Measurements from ENCODE around the gene MRPS35.

The MRPS35 gene

DNA sequence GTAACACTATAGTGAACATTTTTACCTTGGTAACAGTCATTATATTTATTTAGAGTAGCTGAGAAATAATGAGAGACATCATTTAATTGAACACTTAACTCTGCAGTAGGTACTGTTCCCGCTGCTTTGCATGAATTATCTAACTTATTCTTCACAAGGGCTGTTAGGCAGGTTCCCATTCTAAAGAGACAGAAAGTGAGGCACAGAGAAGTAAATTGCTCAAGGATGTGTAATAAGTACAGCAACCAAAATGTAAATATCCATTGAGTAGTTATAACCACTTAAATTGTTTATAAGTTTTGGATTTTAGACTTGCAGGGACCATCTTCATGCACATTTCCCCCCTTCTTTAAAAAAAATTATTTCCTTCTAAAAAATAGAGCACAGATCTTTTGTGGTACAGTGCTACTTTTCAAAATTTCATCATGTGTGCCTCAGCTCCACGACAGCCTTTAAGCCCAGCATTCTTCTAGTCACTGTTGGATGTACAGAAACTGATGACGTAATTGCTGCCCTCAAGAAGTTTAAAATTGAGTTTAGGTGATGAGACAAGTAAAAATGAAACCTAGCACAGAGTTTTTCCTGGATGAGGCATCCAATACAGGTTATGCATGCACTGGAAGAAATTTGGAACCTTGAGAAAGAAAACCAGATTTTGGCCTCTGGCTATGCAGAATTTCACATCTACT lies 75.4 kb downstream of the MRPS35 start:
- DNase-seq (ENCODE audit: low read depth in 1 of 2, low spot score in 1 of 2), result no peak
- in situ Hi-C loops (cut with HindIII; ENCODE audit: low pct_unique_long_range_greater_than_20kb, low sequenced_read_pairs), result no loop called here
- no peak for TF ChIP-seq JUND (IDR thresholded peaks at IDR 0.05; ENCODE audit: low read depth)

DNA sequence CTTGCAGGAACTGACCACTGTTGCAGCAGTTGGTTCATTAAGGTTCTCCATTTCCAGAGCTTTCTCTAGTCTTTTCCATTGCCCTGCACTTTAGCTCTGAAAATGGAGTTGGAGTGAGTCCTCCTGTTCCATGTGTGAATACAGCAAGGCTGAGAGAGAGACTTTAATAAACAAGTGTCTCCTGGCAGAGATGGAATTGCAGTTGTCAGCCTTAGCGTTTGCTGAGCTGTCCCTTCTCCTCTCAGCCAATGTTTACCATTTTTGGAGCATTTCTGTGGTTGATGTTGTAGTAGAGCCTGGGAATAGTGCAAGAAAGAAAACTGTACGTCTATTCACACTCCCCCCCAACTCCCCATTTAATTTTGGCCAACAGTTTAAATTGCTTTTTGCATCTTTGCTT lies 76.9 kb downstream of the MRPS35 start:
- in situ Hi-C loops (cut with HindIII; ENCODE audit: low pct_unique_long_range_greater_than_20kb, low sequenced_read_pairs), result no loop called here
- no peak for TF ChIP-seq JUND (IDR thresholded peaks at IDR 0.05; ENCODE audit: low read depth)
- DNase-seq (ENCODE audit: low read depth in 1 of 2, low spot score in 1 of 2), result no peak

DNA sequence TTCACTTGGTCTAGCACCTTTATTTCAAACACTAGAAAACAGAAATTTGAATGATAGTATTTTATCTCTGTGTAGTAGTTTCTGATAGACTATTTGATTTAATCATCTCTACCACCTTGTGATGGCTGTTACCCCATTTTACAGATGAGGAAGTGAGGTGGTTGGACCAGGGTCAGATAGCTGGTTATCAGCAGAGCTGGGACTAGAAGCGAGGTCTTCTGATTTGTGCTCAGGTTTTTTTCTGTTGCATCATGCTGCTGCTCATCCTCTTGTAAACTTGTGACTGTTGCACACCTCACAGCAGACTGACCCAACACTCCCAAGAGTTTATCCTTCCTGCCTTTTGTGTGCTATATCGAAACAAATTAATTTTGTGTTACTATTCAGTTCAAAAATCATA lies 79.5 kb downstream of the MRPS35 start:
- no peak for TF ChIP-seq JUND (IDR thresholded peaks at IDR 0.05; ENCODE audit: low read depth)
- DNase-seq (ENCODE audit: low read depth in 1 of 2, low spot score in 1 of 2), result no peak
- in situ Hi-C loops (cut with HindIII; ENCODE audit: low pct_unique_long_range_greater_than_20kb, low sequenced_read_pairs), result no loop called here

DNA sequence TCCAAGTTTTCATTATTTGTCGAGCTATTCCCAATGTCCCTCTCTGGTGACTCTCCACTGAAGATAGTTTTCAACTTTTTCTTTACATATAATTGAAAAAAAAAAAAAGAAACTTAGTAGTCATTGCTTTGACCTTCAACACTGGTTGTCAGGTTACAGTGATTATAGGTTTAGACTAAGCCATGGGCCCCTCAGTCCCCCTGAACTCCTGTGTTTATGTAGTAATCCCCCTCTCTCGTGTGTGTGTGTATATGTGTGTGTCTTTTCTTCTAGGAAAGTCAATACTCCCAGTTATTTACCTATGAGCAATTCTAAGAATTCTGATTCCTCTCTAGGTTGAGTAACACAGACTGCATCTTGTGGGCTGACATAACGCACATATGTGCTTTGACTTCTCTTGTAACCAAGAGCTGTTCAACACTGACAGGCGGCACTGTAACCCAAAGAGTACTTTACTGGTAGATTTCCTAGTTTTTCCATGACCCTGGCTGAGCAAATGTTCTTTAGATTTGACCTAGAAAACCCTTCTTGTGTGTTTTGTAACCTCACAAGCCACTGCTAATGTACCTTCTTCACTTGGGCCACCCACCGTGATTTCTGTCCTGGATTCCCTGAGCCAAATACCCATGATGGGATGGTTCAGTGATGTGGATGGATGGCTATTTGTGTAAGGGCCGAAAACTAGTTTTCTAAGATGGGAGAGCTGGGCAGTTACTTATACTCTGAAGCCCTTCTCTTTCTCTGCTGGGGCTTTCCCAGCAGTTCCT lies 84.4 kb downstream of the MRPS35 start:
- DNase-seq (ENCODE audit: low read depth in 1 of 2, low spot score in 1 of 2), result no peak
- no peak for TF ChIP-seq JUND (IDR thresholded peaks at IDR 0.05; ENCODE audit: low read depth)
- in situ Hi-C loops (cut with HindIII; ENCODE audit: low pct_unique_long_range_greater_than_20kb, low sequenced_read_pairs), result no loop called here

DNA sequence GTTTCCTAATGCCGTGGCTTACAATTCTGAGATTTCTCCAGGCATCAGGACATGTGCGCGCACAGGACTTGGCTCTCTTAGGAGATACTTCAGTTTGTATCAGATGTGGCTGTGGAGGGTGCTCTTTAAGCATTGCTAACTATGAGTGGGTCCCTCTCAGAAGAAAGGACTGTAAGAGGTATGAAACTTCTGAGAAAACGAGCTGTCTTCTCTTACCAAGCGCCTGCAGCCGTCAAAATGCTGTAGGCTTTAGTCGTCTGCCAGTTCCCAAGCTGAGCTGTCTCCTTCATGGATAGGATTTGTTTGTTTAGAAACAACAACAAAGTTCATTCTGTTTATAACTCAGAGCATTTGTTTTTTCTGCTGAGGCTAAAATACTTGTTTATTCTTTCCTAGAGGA lies 85.5 kb downstream of the MRPS35 start:
- no peak for TF ChIP-seq JUND (IDR thresholded peaks at IDR 0.05; ENCODE audit: low read depth)
- in situ Hi-C loops (cut with HindIII; ENCODE audit: low pct_unique_long_range_greater_than_20kb, low sequenced_read_pairs), result no loop called here
- no peak for DNase-seq (ENCODE audit: low read depth in 1 of 2, low spot score in 1 of 2)

DNA sequence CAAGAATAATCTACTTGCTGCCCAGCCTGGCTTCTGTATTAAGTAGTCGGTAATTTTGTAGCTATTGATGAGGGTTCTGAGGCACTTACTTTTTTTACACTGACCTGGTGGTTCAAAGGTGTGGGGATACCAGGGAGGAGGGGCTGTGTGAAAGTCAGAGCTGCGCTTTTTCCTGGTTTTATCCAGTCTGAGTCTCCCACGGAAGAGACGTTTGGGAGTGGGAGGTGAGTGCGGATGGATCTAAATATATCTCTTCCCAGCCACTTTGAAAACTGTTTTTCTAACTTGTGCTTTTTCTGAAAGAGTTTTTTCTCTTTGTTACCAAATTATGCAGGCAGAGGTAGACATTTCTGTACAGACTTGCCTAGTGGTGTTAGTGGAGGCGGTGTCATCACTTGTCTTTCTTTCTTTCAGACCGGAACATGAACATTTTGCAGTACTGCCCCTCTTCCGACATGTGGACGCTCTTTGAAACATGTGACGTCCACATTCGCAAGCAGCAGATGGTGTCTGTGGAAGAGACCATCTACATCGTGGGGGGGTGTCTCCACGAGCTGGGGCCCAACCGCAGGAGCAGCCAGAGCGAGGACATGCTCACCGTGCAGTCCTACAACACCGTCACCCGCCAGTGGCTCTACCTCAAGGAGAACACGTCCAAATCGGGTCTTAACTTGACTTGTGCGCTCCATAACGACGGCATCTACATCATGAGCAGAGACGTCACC lies 86.8 kb downstream of the MRPS35 start:
- in situ Hi-C loops (cut with HindIII; ENCODE audit: low pct_unique_long_range_greater_than_20kb, low sequenced_read_pairs), result no loop called here

DNA sequence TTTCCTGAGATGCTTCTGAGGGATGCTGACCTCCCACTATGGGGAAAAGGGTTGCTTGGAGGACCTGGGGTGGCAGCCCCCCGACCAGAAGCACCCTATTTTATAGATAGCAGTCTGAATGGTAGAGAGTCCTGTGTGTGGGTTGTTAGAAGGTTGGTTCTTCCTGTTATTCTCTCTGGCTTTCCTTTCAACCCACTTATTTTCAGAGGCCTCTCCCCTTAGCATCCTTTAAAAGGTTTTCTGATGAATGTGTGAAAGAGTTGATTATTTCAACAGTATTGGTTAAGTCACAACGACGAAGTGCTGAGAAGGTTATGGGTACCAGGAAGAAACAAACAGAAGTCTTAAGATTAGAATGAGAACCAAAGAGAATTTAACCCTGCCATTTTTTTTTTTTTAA lies 90.2 kb downstream of the MRPS35 start:
- no peak for DNase-seq (ENCODE audit: low read depth in 1 of 2, low spot score in 1 of 2)
- in situ Hi-C loops (cut with HindIII; ENCODE audit: low pct_unique_long_range_greater_than_20kb, low sequenced_read_pairs), result no loop called here
- TF ChIP-seq JUND (IDR thresholded peaks at IDR 0.05; ENCODE audit: low read depth), result no peak

More for the DNA sequence above, 86.8 kb downstream of the MRPS35 start:
- DNase-seq (ENCODE audit: low read depth in 1 of 2, low spot score in 1 of 2), result no peak
- no peak for TF ChIP-seq JUND (IDR thresholded peaks at IDR 0.05; ENCODE audit: low read depth)

DNA sequence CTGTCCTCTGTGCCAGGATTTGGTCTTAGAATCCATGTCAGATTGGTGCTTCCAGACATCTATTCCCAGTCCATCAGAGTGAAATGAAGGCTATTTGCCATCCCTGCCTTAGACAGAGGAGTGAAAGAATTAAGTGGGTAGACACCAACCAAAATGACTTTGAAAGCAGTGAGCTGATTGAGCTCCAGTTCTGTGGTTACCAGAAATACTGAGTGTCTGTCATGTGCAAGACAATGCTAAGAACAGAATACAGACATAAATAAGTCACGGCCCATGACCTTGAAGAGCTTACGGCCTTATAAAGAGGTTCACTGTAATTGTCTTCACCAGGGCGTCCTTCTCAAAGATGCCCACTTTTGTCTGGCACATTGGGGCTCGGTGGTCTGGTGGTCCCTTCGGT lies 91.0 kb downstream of the MRPS35 start:
- no peak for TF ChIP-seq JUND (IDR thresholded peaks at IDR 0.05; ENCODE audit: low read depth)
- no peak for DNase-seq (ENCODE audit: low read depth in 1 of 2, low spot score in 1 of 2)
- in situ Hi-C loops (cut with HindIII; ENCODE audit: low pct_unique_long_range_greater_than_20kb, low sequenced_read_pairs), result no loop called here

DNA sequence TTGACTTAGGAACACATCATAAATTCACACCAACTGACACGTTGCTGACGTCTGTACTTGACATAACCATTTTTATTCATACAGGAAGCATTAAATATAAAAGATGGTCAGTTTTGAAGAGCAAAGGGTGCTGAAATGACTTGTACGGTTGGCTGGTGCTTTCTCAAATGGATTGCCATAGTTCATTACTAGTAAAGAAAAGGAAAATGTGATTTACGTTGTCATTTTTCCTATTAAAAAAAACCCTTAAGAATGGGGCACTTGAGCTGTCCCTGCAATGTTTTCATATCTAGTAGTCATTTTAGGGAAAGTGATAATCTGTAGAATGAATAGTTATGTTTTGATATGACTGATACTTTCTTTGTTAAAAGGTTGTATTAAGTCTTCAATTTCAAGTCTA lies 91.9 kb downstream of the MRPS35 start:
- TF ChIP-seq JUND (IDR thresholded peaks at IDR 0.05; ENCODE audit: low read depth), result no peak
- in situ Hi-C loops (cut with HindIII; ENCODE audit: low pct_unique_long_range_greater_than_20kb, low sequenced_read_pairs), result no loop called here
- DNase-seq (ENCODE audit: low read depth in 1 of 2, low spot score in 1 of 2), result no peak

DNA sequence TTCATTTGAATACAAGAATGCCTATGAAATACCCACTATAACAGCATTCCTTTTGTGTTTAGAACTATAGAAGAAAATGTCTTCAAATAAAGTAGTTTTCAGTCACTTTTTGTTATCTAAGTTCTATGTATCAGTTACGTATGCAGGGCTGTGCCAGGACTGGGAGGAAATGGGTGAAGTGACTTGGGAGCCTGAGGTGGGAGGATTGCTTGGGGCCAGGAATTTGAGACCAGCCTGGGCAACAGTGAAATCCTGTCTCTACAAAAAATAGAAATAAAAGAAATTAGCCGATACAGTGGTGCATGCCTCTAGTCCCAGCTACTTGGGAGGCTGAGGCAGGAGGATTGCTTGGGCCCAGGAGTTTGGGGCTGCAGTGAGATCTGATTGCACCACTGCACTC lies 92.3 kb downstream of the MRPS35 start:
- in situ Hi-C loops (cut with HindIII; ENCODE audit: low pct_unique_long_range_greater_than_20kb, low sequenced_read_pairs), result no loop called here
- TF ChIP-seq JUND (IDR thresholded peaks at IDR 0.05; ENCODE audit: low read depth), result no peak
- DNase-seq (ENCODE audit: low read depth in 1 of 2, low spot score in 1 of 2), result no peak

DNA sequence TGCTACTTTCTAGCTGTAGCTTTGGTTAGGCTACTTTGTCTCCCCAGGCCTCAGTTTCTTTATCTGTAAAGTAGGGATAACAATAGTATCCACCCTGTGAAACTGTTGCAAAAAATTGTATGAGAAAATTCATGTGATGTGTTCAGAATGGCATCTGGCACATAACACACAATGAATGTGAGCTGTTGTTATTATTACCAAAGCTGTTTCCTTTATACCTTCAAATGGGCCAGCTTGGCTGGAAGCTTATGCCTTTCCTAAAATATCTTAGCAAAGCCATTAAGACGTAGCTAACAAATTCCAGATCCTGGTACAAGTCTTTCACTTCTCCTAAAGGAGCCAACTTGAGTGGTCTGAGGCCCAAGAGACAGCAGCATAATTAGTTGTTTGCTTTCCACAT lies 94.6 kb downstream of the MRPS35 start:
- in situ Hi-C loops (cut with HindIII; ENCODE audit: low pct_unique_long_range_greater_than_20kb, low sequenced_read_pairs), result no loop called here
- no peak for TF ChIP-seq JUND (IDR thresholded peaks at IDR 0.05; ENCODE audit: low read depth)
- DNase-seq (ENCODE audit: low read depth in 1 of 2, low spot score in 1 of 2), result no peak
